Loucy (cell line): ENCODE results near the gene CDCP1.

ENCODE experiments used
- CTCF ChIP-seq: fragments of 200-600 bp; sonication (generic); conservative IDR thresholded peaks from 2 replicates; pipeline ENCODE4 v1.5.1; 2014; ENCODE audit warnings: mild to moderate bottlenecking, antibody characterized with exemption, low read length
- EZH2phosphoT487 ChIP-seq: fragments of 200-600 bp; IDR thresholded peaks from 2 replicates; pipeline ENCODE4 v1.6.1; 2018; ENCODE audit warnings: antibody characterized with exemption, mild to moderate bottlenecking, moderate library complexity, borderline replicate concordance

- no peak for TF ChIP-seq CTCF
- TF ChIP-seq EZH2phosphoT487 = no peak
These were observed 13.5 kb downstream of the CDCP1 start for GRCh38 chr3:45132568-45133211.
